SK-N-SH treated with all-trans-retinoic acid at 6 μM for 48 hours (cell line): ENCODE data around the gene BCKDHA.

ENCODE experiments used
- ARNTL ChIP-seq: fragments of 450-650 bp; formaldehyde crosslinking; IDR thresholded peaks from 2 replicates; pipeline ENCODE4 v1.5.0; 2020; ENCODE audit warnings: low read depth, mild to moderate bottlenecking, moderate library complexity, borderline replicate concordance
- GLIS3 ChIP-seq: fragments of 250-450 bp; sonication (Bioruptor Pico); IDR thresholded peaks from 2 replicates; pipeline ENCODE4 v1.5.0; 2020; ENCODE audit warnings: mild to moderate bottlenecking, moderate library complexity
- PPARA ChIP-seq: fragments of 250-450 bp; sonication (Bioruptor Pico); IDR thresholded peaks from 2 replicates; pipeline ENCODE4 v1.5.0; 2020; ENCODE audit warnings: mild to moderate bottlenecking, borderline replicate concordance
- ZFP3 ChIP-seq: fragments of 250-450 bp; sonication (Bioruptor Pico); IDR thresholded peaks from 2 replicates; pipeline ENCODE4 v1.5.0; 2020; ENCODE audit warnings: mild to moderate bottlenecking, moderate library complexity
- ZNF70 ChIP-seq: fragments of 450-650 bp; formaldehyde crosslinking; IDR thresholded peaks from 2 replicates; pipeline ENCODE4 v1.5.0; 2020; ENCODE audit warnings: mild to moderate bottlenecking, moderate library complexity
- TF ChIP-seq, protein P1 (sequence below): fragments of 250-450 bp; sonication (Bioruptor Pico); IDR thresholded peaks from 2 replicates; pipeline ENCODE4 v1.5.1; 2020; ENCODE audit warnings: low read depth, mild to moderate bottlenecking, moderate library complexity
- TF ChIP-seq, protein P2 (sequence below): fragments of 250-450 bp; sonication (Bioruptor Pico); IDR thresholded peaks from 2 replicates; pipeline ENCODE4 v1.8.0; 2020; ENCODE audit warnings: mild to moderate bottlenecking, moderate library complexity, borderline replicate concordance

DNA sequence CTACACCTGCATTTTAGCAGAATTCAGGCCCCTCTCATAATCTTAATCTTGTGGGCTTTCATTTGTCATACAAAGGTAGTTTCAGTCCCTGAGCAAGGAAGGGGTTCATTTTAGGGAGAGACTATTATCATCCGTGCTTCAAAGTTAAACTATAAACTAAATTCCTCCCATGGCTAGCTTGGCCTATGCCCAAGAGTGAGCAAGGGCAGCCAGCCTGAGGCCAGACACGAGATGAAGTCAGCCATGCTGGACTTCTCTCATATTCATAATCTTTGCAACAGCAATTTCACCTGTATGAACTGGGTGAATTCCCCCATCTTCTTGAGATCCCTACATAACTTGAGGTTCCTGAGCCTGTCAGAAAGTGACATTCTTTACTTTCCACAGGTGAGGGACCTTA lies 58.3 kb downstream of the BCKDHA start:
- no peak for TF ChIP-seq PPARA (CRISPR knock-in tag)
- TF ChIP-seq ARNTL, result no peak
- no peak for TF ChIP-seq ZNF70 (CRISPR knock-in tag)
- no peak for TF ChIP-seq GLIS3 (CRISPR knock-in tag)
- TF ChIP-seq, protein P1, sequence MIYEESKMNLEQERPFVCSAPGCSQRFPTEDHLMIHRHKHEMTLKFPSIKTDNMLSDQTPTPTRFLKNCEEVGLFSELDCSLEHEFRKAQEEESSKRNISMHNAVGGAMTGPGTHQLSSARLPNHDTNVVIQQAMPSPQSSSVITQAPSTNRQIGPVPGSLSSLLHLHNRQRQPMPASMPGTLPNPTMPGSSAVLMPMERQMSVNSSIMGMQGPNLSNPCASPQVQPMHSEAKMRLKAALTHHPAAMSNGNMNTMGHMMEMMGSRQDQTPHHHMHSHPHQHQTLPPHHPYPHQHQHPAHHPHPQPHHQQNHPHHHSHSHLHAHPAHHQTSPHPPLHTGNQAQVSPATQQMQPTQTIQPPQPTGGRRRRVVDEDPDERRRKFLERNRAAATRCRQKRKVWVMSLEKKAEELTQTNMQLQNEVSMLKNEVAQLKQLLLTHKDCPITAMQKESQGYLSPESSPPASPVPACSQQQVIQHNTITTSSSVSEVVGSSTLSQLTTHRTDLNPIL (CRISPR knock-in tag), result no peak
- TF ChIP-seq, protein P2, sequence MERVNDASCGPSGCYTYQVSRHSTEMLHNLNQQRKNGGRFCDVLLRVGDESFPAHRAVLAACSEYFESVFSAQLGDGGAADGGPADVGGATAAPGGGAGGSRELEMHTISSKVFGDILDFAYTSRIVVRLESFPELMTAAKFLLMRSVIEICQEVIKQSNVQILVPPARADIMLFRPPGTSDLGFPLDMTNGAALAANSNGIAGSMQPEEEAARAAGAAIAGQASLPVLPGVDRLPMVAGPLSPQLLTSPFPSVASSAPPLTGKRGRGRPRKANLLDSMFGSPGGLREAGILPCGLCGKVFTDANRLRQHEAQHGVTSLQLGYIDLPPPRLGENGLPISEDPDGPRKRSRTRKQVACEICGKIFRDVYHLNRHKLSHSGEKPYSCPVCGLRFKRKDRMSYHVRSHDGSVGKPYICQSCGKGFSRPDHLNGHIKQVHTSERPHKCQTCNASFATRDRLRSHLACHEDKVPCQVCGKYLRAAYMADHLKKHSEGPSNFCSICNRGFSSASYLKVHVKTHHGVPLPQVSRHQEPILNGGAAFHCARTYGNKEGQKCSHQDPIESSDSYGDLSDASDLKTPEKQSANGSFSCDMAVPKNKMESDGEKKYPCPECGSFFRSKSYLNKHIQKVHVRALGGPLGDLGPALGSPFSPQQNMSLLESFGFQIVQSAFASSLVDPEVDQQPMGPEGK (CRISPR knock-in tag), result no peak
- no peak for TF ChIP-seq ZFP3
